ENCODE results near the gene WASL.
"Not testable (repeated sequence)": the region's sequence is repeated elsewhere in the genome, so short reads cannot be mapped to it uniquely, and the experiment has no call there.

The WASL gene

DNA sequence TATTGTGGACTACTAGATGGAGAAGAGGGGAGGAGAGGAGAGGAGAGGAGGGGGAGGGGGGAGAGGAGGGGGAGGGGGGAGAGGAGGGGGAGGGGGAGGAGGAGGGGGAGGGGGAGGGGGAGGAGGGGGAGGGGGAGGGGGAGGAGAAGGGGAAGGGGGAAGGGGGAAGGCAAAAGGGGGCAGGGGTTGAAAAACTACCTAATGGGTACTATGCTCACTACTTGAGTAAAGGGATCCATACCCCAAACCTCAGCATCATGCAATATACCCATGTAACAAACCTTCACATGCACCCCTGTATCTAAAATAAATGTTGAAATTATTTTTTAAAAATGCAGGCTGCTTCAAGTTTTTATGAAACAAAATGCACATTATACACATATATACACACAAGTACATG, 108.2 kb downstream of the WASL start:
- ChIA-PET CTCF (no interaction called here), POLR2A (no interaction called here)
- DNase-seq (ENCODE audit: extremely low spot score): no peak
- TF ChIP-seq, protein P1, sequence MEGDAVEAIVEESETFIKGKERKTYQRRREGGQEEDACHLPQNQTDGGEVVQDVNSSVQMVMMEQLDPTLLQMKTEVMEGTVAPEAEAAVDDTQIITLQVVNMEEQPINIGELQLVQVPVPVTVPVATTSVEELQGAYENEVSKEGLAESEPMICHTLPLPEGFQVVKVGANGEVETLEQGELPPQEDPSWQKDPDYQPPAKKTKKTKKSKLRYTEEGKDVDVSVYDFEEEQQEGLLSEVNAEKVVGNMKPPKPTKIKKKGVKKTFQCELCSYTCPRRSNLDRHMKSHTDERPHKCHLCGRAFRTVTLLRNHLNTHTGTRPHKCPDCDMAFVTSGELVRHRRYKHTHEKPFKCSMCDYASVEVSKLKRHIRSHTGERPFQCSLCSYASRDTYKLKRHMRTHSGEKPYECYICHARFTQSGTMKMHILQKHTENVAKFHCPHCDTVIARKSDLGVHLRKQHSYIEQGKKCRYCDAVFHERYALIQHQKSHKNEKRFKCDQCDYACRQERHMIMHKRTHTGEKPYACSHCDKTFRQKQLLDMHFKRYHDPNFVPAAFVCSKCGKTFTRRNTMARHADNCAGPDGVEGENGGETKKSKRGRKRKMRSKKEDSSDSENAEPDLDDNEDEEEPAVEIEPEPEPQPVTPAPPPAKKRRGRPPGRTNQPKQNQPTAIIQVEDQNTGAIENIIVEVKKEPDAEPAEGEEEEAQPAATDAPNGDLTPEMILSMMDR (IDR thresholded peaks at IDR 0.05; ENCODE audit: control extremely low read depth, extremely low read depth, low read depth, missing control alignments): no peak

DNA sequence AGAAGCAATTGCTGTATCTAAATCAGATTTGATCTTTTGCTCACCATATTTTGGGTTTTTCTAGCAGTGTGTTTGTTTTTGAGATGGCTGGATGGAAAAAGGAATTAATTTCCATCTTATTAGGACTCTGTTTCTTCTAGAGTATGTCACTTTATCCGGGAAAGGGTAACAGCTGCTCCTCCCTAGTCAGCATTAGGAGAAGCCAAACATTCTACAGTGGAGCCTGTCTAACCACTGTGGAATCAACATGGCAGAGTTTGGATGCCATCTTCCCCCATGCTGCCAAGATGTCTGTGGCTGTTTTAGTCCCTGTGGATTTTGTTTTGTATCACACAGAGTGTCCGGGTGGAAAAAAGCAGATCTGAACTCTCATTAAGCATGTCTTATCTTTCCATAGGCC, 109.2 kb downstream of the WASL start:
- DNase-seq (ENCODE audit: extremely low spot score): no peak
- ChIA-PET POLR2A (no interaction called here), CTCF (no interaction called here)
- TF ChIP-seq, protein P1 (IDR thresholded peaks at IDR 0.05; ENCODE audit: control extremely low read depth, extremely low read depth, low read depth, missing control alignments): no peak

DNA sequence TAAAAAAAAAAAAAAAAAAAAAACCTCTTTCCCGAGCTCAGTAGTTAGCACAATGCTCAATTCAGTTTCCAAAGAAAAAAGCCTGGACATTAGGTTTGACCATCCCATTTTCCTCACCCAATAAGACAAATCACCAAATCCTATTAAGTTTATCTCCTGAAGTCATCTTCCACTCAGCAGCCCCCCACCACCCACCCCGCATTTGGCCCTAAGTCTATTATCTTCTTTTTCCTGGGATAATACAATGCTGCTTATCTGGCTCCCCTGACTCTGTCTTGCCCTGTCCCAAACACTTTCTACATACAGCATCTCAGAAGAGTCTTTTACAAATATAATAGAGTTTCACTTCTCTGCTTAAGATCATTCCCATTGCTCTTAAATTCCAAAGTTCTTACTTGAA, 110.9 kb downstream of the WASL start:
- TF ChIP-seq, protein P1 (IDR thresholded peaks at IDR 0.05; ENCODE audit: control extremely low read depth, extremely low read depth, low read depth, missing control alignments): no peak
- CTCF ChIA-PET: interaction anchor here (1.1 to 2.7 kb wide), 4 partner anchors 8 to 234 kb away, joined by 3 to 25 read pairs (median 10); partner anchors contain the start of gene ASB15
- POLR2A ChIA-PET: no interaction called here
- DNase-seq (ENCODE audit: extremely low spot score): no peak

DNA sequence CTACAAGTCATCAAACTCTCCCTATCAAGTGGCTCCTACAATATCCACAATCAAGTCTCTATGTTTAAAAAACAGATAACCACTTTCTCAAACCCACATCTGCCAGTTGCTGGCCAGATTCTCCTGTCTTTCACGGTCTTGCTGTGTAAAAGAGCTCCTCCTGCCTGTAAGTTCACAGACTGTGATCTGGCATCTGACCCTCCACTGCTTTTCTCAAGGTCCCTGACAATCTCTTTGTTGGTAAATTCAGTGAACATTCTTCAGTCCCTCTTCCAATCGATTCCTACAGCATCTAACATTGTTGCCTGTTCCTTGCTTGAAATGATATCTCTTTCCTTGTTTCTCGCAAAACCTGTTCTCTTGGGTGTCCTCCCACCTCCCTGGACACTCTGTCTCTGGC, 111.6 kb downstream of the WASL start:
- DNase-seq (ENCODE audit: extremely low spot score): no peak
- POLR2A ChIA-PET: no interaction called here
- CTCF ChIA-PET: interaction anchor here (1.1 to 2.7 kb wide), 6 partner anchors 9 to 235 kb away, joined by 3 to 25 read pairs (median 6); partner anchors contain the start of gene ASB15
- TF ChIP-seq, protein P1 (IDR thresholded peaks at IDR 0.05; ENCODE audit: control extremely low read depth, extremely low read depth, low read depth, missing control alignments): no peak

DNA sequence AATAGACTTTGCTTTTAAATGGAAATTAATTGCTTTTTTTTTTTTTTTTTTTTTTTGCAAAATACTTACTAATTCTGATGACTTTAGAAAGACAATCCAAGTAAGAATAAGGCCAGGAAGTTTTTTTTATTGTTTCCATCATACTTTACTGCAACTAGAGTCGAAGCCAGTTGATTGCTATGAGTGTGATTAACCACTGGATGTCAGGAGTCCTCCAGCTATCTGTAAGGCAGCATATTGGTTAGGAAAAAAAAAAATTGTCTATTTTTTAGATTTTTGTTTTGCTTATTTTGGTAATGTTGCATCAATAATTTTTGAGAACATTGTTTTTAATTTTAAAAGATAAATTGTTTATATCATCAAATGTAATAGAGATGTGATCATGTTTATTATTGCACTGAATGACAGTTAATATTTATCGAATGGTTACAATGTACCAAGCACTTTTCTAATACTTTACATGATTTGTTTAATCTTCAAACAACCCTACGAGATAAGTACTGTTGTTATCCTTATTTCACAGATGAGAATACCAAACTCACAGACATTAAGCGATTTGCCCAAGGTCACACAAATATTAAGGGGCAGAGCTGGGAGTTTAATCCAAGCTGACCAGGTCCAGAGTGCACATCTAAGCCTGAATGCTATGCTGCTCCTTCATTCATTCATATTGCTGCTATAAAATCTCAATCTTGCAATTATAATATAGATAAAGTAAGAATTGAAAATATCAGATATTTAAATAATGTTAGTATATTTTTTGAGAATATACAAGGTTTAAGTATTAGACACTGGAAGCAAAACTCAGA, 113.0 kb downstream of the WASL start:
- ChIA-PET POLR2A (no interaction called here), CTCF (interaction anchor here (0.9 to 2.7 kb wide), 7 partner anchors 10 to 236 kb away, joined by 3 to 25 read pairs (median 4); no protein-coding TSS in a partner anchor)
- TF ChIP-seq, protein P1 (IDR thresholded peaks at IDR 0.05; ENCODE audit: control extremely low read depth, extremely low read depth, low read depth, missing control alignments): peak; percentile 36
- no peak for DNase-seq (ENCODE audit: extremely low spot score)

DNA sequence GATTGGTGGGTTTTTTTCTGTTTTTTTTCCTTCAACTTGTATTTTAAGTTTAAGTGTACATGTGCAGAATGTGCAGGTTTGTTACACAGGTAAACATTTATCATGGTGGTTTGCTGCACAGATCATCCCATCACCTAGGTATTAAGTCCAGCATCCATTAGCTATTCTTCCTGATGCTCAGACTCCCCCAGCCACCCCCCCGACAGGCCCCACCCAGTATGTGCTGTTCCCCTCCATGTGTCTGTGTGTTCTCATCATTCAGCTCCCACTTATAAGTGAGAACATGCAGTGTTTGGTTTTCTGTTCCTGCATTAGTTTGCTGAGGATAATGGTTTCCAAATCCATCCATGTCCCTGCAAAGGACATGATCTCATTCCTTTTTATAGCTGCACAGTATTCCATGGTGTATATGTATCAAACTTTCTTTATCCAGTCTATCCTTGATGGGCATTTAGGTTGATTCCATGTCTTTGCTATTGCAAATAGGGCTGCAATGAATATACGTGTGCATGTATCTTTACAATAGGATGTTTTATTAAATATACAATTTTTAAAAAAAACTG, 114.7 kb downstream of the WASL start:
- POLR2A ChIA-PET: not testable (repeated sequence)
- CTCF ChIA-PET: interaction anchor here (1.2 to 2.5 kb wide), 4 partner anchors 10 to 238 kb away, joined by 3 to 10 read pairs (median 4); no protein-coding TSS in a partner anchor

DNA sequence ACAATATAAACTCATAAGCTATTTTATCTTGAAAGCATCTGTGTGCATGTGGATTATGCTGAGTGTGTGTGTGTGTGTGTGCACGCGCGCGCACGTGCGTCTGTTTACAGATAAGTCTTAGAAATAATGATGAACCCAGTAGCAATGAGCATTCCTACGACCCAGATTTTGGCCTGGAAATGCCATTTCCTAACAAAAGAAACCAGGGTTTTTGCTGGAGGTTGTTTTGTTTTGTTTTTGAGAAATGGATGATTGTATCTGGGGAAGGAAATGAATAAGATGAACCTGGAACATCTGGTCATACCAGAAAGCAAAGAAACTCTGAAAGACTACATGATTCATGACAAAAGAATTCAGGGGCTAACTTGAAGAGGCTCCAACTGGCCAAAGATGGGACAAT, 115.2 kb downstream of the WASL start:
- TF ChIP-seq, protein P1 (IDR thresholded peaks at IDR 0.05; ENCODE audit: control extremely low read depth, extremely low read depth, low read depth, missing control alignments): no peak
- DNase-seq (ENCODE audit: extremely low spot score): no peak
- ChIA-PET CTCF (interaction anchor here (1.2 to 2.5 kb wide), 4 partner anchors 10 to 239 kb away, joined by 3 to 10 read pairs (median 4); no protein-coding TSS in a partner anchor), POLR2A (no interaction called here)

More for the DNA sequence above, 114.7 kb downstream of the WASL start:
- DNase-seq (ENCODE audit: extremely low spot score): not testable (repeated sequence)

All from GM10248 (cell line).